HT-29 (cell line): ENCODE measurements around the gene SIPA1L3. TPM values are rescaled to one million over a fixed set of nuclear protein-coding genes. Genes with fewer than 3 reads are reported as not detected.
A peak's percentile ranks its signal among the peaks of the same experiment; 100 is the strongest.
"Not testable (repeated sequence)": the region's sequence is repeated elsewhere in the genome, so short reads cannot be mapped to it uniquely, and the experiment has no call there.

Source experiments
- DNase-seq: peaks from one replicate; pipeline ENCODE4 v3.0.0-alpha.2; 2015; ENCODE audit warnings: low spot score
- total RNA-seq: library from RNA; depleted of rRNA; stranded (reverse); fragments of >200 nt; shearing (Covaris generic); gene quantifications from 2 replicates; pipeline ENCODE4 v1.2.3, GENCODE V29; 2014

SIPA1L3 gene
- total RNA-seq, 1 experiment from 2014 or later = 98.5 TPM

- no peak for DNase-seq
Measured at GRCh38 chr19:38063928-38064327, 156.9 kb downstream of the SIPA1L3 start.

- DNase-seq = no peak
Measured at GRCh38 chr19:38064661-38065425, 157.8 kb downstream of the SIPA1L3 start.

- not testable (repeated sequence) for DNase-seq
Measured at GRCh38 chr19:38065775-38066174, 158.8 kb downstream of the SIPA1L3 start.

GRCh38 chr19:38068826-38069225, 161.8 kb downstream of the SIPA1L3 start:
- DNase-seq = no peak

- peak; percentile 39 for DNase-seq
Measured at GRCh38 chr19:38070573-38070972, 163.6 kb downstream of the SIPA1L3 start.

- DNase-seq = not testable (repeated sequence)
Measured at GRCh38 chr19:38071054-38071453, 164.0 kb downstream of the SIPA1L3 start.

- DNase-seq = no peak
Measured at GRCh38 chr19:38071647-38072046, 164.6 kb downstream of the SIPA1L3 start.

GRCh38 chr19:38072776-38073750, 166.1 kb downstream of the SIPA1L3 start:
- no peak for DNase-seq

GRCh38 chr19:38073841-38074685, 167.1 kb downstream of the SIPA1L3 start:
- no peak for DNase-seq

GRCh38 chr19:38076337-38076736, 169.3 kb downstream of the SIPA1L3 start:
- no peak for DNase-seq

- no peak for DNase-seq
Measured at GRCh38 chr19:38078302-38078930, 171.4 kb downstream of the SIPA1L3 start.

GRCh38 chr19:38079926-38080380, 172.9 kb downstream of the SIPA1L3 start:
- peak; percentile 70 for DNase-seq

- no peak for DNase-seq
Measured at GRCh38 chr19:38081547-38082255, 174.7 kb downstream of the SIPA1L3 start.

GRCh38 chr19:38082256-38083118, 175.5 kb downstream of the SIPA1L3 start:
- DNase-seq = no peak

GRCh38 chr19:38084196-38084595, 177.2 kb downstream of the SIPA1L3 start:
- DNase-seq = no peak

- DNase-seq = no peak
Measured at GRCh38 chr19:38089440-38089839, 182.4 kb downstream of the SIPA1L3 start.

GRCh38 chr19:38093154-38093553, 186.1 kb downstream of the SIPA1L3 start:
- DNase-seq = no peak

GRCh38 chr19:38093587-38093986, 186.6 kb downstream of the SIPA1L3 start:
- DNase-seq = no peak
